HEK293 (cell line): ENCODE results near the gene PYGM.

ENCODE experiments used
- CTCF ChIA-PET: fragments of 350-600 bp; formaldehyde crosslinking; extraction: SDS; loops from one replicate; lab custom pipeline; 2021; ENCODE audit warnings: antibody characterized with exemption; lab: Yijun Ruan, JAX
- POLR2A ChIA-PET: fragments of 300-600 bp; formaldehyde crosslinking; extraction: SDS; loops from one replicate; lab custom pipeline; 2020; ENCODE audit warnings: antibody characterized with exemption, inconsistent platforms; lab: Yijun Ruan, JAX
- H3K27ac ChIP-seq: fragments of 200-500 bp; sonication (Bioruptor generic); 2 replicates; pipeline ENCODE4 v1.5.1; 2014; ENCODE audit warnings: low read depth, low read length, control low read depth, inconsistent platforms; ENCODE audit errors: extremely low read depth
- H3K36me3 ChIP-seq, 2 experiments: fragments of 200-500 bp in 1 of 2; sonication (Bioruptor generic) in 1 of 2; 1 replicate in 1 of 2; 2 replicates in 1 of 2; pipeline ENCODE4 v1.5.1; 2014 to 2017; ENCODE audit warnings: inconsistent platforms in 2 of 2, low read length in 2 of 2; ENCODE audit not compliant: control insufficient read depth in 2 of 2, insufficient read depth in 1 of 2
- H3K4me1 ChIP-seq: fragments of 200-500 bp; sonication (Bioruptor generic); 2 replicates; pipeline ENCODE4 v1.5.1; 2014; ENCODE audit warnings: mild to moderate bottlenecking, low read length, inconsistent platforms; ENCODE audit not compliant: control insufficient read depth, insufficient read depth
- H3K4me3 ChIP-seq: 2 replicates; pipeline ENCODE4 v1.5.1; 2011; ENCODE audit warnings: low read depth, mild to moderate bottlenecking, control low read depth, low read length, moderate library complexity
- H3K9me3 ChIP-seq: fragments of 200-500 bp; sonication (Bioruptor generic); 2 replicates; pipeline ENCODE4 v1.5.1; 2014; ENCODE audit warnings: low read depth, low read length, inconsistent platforms; ENCODE audit not compliant: control insufficient read depth, insufficient read depth
- IKZF3 ChIP-seq: fragments of 450-650 bp; IDR thresholded peaks from 2 replicates; pipeline ENCODE4 v1.5.0; 2018; ENCODE audit warnings: missing biosample characterization, mild to moderate bottlenecking, missing genetic modification characterization, moderate library complexity
- TRIM28 ChIP-seq: IDR thresholded peaks from 2 replicates; pipeline ENCODE4 v1.6.1; 2011; ENCODE audit warnings: low read length, control low read depth, borderline replicate concordance
- YY2 ChIP-seq: fragments of 450-650 bp; formaldehyde crosslinking; IDR thresholded peaks from 2 replicates; pipeline ENCODE4 v1.5.1; 2016; ENCODE audit warnings: missing biosample characterization, missing genetic modification characterization
- ZEB2 ChIP-seq: fragments of 450-650 bp; formaldehyde crosslinking; IDR thresholded peaks from 2 replicates; pipeline ENCODE4 v1.5.1; 2016; ENCODE audit warnings: missing biosample characterization, missing genetic modification characterization
- ZIC2 ChIP-seq: fragments of 450-650 bp; formaldehyde crosslinking; IDR thresholded peaks from 2 replicates; pipeline ENCODE4 v1.5.1; 2016; ENCODE audit warnings: missing biosample characterization, missing genetic modification characterization
- ZNF140 ChIP-seq: fragments of 450-650 bp; formaldehyde crosslinking; IDR thresholded peaks from 2 replicates; pipeline ENCODE4 v1.5.1; 2016; ENCODE audit warnings: missing biosample characterization, missing genetic modification characterization
- ZNF169 ChIP-seq: fragments of 450-650 bp; formaldehyde crosslinking; IDR thresholded peaks from 2 replicates; pipeline ENCODE4 v1.5.1; 2016; ENCODE audit warnings: missing biosample characterization, missing genetic modification characterization
- ZNF2 ChIP-seq: fragments of 450-650 bp; formaldehyde crosslinking; IDR thresholded peaks from 2 replicates; pipeline ENCODE4 v1.5.1; 2016; ENCODE audit warnings: missing biosample characterization, missing genetic modification characterization
- ZNF214 ChIP-seq: fragments of 450-650 bp; formaldehyde crosslinking; IDR thresholded peaks from 2 replicates; pipeline ENCODE4 v1.5.1; 2017; ENCODE audit warnings: missing biosample characterization, mild to moderate bottlenecking, missing genetic modification characterization, borderline replicate concordance
- ZNF239 ChIP-seq: fragments of 450-650 bp; formaldehyde crosslinking; IDR thresholded peaks from 2 replicates; pipeline ENCODE4 v1.5.1; 2016; ENCODE audit warnings: missing biosample characterization, missing genetic modification characterization
- ZNF394 ChIP-seq: fragments of 450-650 bp; formaldehyde crosslinking; IDR thresholded peaks from 2 replicates; pipeline ENCODE4 v1.5.1; 2016; ENCODE audit warnings: missing biosample characterization, missing genetic modification characterization, mild to moderate bottlenecking, moderate library complexity, borderline replicate concordance
- ZNF600 ChIP-seq: fragments of 450-650 bp; formaldehyde crosslinking; IDR thresholded peaks from 2 replicates; pipeline ENCODE4 v1.5.1; 2016; ENCODE audit warnings: missing biosample characterization, missing genetic modification characterization
- ZNF677 ChIP-seq: fragments of 450-650 bp; IDR thresholded peaks from 2 replicates; pipeline ENCODE4 v1.5.0; 2018; ENCODE audit warnings: missing biosample characterization, mild to moderate bottlenecking, missing genetic modification characterization, moderate library complexity
- ZNF792 ChIP-seq: fragments of 450-650 bp; formaldehyde crosslinking; IDR thresholded peaks from 2 replicates; pipeline ENCODE4 v1.5.1; 2016; ENCODE audit warnings: missing biosample characterization, missing genetic modification characterization
- ZNF843 ChIP-seq: fragments of 450-650 bp; formaldehyde crosslinking; IDR thresholded peaks from 2 replicates; pipeline ENCODE4 v1.5.1; 2016; ENCODE audit warnings: missing biosample characterization, missing genetic modification characterization
- TF ChIP-seq, protein P1 (sequence below): fragments of 450-650 bp; formaldehyde crosslinking; IDR thresholded peaks from 2 replicates; pipeline ENCODE4 v1.5.1; 2016; ENCODE audit warnings: missing biosample characterization, missing genetic modification characterization
- TF ChIP-seq, protein P2 (sequence below): fragments of 450-650 bp; formaldehyde crosslinking; IDR thresholded peaks from 2 replicates; pipeline ENCODE4 v1.5.1; 2016; ENCODE audit warnings: missing biosample characterization, missing genetic modification characterization
- TF ChIP-seq, protein P3 (sequence below): fragments of 450-650 bp; formaldehyde crosslinking; IDR thresholded peaks from 2 replicates; pipeline ENCODE4 v1.5.1; 2017; ENCODE audit warnings: missing biosample characterization, missing genetic modification characterization

PYGM gene

DNA sequence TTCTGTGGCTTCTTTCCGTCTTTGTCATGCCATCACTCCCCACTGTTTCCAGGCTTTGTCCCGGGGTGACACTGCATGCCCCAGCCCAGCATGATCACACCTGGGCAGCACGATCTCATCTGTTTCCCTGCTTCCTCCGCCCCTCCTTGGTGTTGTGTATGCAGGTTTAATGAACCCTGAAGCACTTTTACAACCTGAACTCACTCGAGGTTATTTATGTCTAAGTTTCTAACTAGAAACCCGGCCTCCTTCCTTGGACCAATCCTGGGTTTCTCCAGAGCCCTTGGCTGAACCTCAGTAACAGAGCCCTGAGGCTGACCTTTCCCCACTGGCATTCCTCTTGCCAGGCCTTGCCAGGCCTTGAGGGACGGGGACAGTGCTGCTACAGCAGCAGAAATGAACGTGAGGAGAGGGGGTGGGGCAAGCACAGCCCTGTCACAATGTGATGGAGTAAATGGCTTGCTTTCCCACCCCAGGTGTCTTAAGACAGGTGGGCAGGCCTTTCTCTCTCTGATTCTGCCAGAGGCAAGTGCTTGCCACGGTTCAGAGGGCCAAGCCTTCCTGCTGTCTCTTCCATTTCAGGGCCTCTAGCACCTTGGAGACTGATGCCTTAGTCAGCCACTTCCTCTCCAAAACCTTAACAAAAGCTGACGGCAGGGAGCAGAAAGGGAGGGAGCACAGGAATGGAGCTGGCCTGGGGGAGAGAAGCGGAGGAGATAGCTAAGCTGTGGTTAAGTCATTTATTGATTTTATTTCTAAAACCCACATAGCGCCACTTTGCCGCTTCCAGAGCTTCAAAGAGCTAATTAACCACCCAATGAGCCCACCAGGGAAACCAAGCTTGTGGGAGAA lies 3.1 kb upstream of the PYGM start (continued):
- TF ChIP-seq, protein P1, sequence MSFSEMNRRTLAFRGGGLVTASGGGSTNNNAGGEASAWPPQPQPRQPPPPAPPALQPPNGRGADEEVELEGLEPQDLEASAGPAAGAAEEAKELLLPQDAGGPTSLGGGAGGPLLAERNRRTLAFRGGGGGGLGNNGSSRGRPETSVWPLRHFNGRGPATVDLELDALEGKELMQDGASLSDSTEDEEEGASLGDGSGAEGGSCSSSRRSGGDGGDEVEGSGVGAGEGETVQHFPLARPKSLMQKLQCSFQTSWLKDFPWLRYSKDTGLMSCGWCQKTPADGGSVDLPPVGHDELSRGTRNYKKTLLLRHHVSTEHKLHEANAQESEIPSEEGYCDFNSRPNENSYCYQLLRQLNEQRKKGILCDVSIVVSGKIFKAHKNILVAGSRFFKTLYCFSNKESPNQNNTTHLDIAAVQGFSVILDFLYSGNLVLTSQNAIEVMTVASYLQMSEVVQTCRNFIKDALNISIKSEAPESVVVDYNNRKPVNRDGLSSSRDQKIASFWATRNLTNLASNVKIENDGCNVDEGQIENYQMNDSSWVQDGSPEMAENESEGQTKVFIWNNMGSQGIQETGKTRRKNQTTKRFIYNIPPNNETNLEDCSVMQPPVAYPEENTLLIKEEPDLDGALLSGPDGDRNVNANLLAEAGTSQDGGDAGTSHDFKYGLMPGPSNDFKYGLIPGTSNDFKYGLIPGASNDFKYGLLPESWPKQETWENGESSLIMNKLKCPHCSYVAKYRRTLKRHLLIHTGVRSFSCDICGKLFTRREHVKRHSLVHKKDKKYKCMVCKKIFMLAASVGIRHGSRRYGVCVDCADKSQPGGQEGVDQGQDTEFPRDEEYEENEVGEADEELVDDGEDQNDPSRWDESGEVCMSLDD (tag by site-specific recombination): no peak
- TF ChIP-seq, protein P2, sequence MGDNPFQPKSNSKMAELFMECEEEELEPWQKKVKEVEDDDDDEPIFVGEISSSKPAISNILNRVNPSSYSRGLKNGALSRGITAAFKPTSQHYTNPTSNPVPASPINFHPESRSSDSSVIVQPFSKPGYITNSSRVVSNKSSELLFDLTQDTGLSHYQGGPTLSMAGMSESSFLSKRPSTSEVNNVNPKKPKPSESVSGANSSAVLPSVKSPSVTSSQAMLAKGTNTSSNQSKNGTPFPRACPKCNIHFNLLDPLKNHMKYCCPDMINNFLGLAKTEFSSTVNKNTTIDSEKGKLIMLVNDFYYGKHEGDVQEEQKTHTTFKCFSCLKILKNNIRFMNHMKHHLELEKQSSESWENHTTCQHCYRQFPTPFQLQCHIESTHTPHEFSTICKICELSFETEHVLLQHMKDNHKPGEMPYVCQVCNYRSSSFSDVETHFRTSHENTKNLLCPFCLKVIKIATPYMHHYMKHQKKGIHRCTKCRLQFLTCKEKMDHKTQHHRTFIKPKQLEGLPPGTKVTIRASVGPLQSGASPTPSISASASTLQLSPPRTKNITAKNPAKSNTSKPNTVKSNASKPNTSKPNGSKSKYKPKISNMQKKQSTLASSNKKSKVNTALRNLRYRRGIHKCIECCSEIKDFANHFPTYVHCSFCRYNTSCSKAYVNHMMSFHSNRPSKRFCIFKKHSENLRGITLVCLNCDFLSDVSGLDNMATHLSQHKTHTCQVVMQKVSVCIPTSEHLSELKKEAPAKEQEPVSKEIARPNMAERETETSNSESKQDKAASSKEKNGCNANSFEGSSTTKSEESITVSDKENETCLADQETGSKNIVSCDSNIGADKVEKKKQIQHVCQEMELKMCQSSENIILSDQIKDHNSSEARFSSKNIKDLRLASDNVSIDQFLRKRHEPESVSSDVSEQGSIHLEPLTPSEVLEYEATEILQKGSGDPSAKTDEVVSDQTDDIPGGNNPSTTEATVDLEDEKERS (tag by site-specific recombination): no peak
- TF ChIP-seq ZEB2 (tag by site-specific recombination): peak; percentile 74
- peak; percentile 88 for TF ChIP-seq ZIC2 (tag by site-specific recombination)
- TF ChIP-seq ZNF169 (tag by site-specific recombination): no peak
- no peak for TF ChIP-seq ZNF140 (tag by site-specific recombination)
- TF ChIP-seq ZNF792 (tag by site-specific recombination): no peak
- TF ChIP-seq YY2 (tag by site-specific recombination): no peak
- 0 out of 2 replicates have a peak, but pooled peaks have one; percentile 54 for TF ChIP-seq ZNF600 (tag by site-specific recombination)
- no peak for TF ChIP-seq ZNF214
- no peak for TF ChIP-seq ZNF239
- peak; percentile 67 for TF ChIP-seq IKZF3 (tag by site-specific recombination)

DNA sequence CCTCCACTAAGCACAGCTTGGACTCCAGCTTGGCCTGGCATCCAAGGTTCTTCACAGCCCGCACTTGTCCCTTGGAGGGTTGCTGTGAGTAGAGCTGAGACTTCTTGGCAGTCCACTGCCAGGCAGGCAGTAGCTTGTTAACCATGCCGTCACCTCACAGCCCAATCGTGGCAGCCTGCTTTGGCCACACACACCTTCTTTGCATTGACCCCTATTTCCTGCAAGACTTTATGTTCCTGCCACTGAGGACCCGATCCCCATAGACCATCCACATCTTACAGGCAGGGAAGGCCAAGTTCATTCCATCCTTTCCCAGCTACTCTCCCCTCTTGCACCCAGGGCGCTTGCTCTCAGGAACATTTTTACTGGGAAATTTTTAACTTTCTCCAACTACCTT lies 2.5 kb upstream of the PYGM start:
- Histone ChIP-seq H3K27ac (no peak overlapping the region), H3K4me1 (peaks cover 7% of the 10 kb centered on the region), H3K4me3 (no peak overlapping the region), H3K36me3 (peaks cover 0 to 54% of the 10 kb centered on the region in 2 experiments; a peak in 2 of 3 replicates), H3K9me3 (no peaks in the 10 kb centered on the region)
- TF ChIP-seq ZNF2 (0 out of 2 replicates have a peak, but pooled peaks have one; percentile 2), ZNF394 (tag by site-specific recombination) (peak; percentile 32; the same call in 1 of the 2 replicates), ZNF600 (tag by site-specific recombination) (peak; percentile 42; the same call in 1 of the 2 replicates), ZNF677 (tag by site-specific recombination) (no peak), ZNF843 (tag by site-specific recombination) (no peak), TRIM28 (no peak)
- TF ChIP-seq, protein P3, sequence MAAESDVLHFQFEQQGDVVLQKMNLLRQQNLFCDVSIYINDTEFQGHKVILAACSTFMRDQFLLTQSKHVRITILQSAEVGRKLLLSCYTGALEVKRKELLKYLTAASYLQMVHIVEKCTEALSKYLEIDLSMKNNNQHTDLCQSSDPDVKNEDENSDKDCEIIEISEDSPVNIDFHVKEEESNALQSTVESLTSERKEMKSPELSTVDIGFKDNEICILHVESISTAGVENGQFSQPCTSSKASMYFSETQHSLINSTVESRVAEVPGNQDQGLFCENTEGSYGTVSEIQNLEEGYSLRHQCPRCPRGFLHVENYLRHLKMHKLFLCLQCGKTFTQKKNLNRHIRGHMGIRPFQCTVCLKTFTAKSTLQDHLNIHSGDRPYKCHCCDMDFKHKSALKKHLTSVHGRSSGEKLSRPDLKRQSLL (tag by site-specific recombination): no peak
- POLR2A ChIA-PET: interaction anchor here (1.2 to 5.8 kb wide), 3 partner anchors 15 to 74 kb away, joined by 4 to 42 read pairs (median 4); partner anchors contain the start of gene SF1
- CTCF ChIA-PET: interaction anchor here (0.6 to 4.0 kb wide), 3 partner anchors 15 to 143 kb away, joined by 3 to 22 read pairs (median 7); partner anchors contain the start of gene RASGRP2
